GM18861 (cell line): ENCODE data around the gene ITIH3.

ENCODE experiments used
- ATAC-seq: cut with Tn5 transposase; IDR thresholded peaks from one replicate; pipeline ENCODE4 v1.9.1; 2021; ENCODE audit not compliant: unreplicated experiment

ITIH3 gene

DNA sequence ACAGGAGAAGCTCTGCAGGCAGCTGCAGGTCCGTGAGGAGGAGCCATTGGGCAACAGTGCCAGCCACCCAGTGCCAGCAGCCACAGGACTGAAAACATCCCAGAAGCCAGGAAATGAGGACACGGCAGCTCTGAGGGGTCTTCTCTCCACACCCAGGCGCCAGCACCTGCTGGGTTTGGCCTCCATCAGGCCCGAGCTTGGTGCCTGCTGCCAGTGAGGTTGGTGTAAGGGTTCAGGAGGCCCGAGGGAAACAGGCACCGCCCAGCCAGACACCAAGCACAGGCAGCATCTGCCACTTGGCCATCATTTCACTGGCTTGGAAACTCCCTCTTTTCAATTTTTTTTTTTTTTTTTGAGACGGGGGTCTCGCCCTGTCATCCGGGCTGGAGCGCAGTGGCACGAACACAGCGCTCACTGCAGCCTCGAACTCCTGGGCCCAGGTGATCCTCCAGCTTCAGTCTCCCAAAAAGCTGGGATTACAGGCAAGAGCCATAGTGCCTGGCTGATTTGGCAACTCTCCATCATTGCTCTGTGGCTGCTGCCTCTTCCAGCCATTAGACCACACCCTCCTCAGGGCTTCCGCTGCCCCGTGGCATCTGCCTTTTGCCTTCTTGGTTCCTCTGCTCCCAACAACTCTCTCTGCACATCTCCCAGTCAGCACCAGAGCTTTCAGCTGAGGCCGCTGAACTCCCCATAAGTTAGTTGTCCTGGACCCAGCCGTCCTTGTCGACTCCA, 1.5 kb upstream of the ITIH3 start:
- ATAC-seq = no peak

DNA sequence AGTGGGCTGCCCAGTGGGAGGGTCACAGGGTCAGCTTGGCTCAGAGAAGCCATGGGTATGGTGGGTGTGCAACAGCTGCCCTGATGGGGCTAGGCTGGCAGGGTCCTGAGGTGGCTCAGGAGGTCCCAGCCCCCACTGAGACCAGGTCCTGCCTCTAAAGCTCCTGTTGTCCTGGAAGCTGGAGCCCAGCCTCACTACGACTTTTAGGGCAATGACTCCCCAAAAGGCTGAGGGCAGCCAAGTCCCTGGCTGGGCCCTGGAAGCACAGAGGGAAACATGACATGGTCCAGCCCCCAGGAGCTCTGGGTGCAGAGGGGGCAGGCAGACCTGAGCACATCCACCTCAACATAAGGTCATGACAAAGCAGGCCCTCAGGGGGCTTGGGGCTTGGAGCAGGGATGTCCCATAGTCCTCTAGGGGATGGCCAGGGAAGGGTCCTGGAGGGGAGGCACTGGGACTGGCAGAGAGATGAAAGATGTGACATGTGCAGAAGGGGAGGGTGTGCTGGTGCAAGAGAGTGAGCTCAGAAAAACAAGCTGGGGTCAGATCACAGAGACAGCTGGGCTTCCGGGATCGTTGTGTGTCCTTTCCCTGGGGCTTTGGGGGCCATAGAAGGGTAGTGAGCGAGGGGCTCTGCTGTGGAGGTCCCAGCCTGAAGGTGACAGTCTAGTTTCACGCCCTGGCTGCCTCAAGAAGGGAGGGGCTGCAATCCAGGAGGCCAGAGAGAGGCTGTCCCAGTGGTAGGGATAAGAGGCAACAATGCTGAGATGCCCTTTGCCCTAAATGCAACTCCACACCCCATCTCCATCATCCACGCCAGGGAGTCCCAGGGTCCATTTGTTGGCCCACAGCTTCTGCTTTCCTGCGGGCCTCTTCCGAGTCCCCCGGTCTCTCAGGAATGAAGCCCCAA, 639 bp upstream of the ITIH3 start:
- no peak for ATAC-seq

DNA sequence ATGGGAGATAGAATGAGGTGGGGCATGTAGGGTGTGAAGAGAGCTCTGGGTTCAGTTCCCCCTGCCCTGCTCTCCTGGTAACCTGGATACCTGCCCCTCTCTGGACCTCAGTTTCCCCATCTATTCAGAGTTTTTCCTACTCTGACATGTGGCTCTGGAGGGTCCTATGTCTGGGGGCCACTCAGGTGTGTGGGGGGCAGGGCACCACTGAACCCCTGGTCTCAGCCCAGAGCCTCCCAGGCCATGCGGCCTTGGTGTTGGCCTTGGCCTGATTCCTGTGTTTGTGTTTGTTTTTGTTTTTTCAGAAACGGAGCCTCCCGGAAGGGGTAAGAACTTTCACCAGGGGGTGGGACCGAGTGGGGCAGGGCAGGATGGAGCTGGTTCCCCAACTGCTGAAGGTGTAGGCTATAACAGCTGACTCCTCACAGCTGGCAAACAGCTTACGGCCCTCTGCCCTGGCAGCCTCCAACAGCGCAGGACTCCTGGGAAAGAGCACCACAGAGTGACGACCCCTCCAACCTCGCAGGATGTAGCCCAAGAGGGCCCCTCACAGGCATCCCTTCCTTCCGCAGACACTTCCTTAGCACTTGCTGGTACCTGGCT, 803 bp downstream of the ITIH3 start:
- ATAC-seq = no peak

DNA sequence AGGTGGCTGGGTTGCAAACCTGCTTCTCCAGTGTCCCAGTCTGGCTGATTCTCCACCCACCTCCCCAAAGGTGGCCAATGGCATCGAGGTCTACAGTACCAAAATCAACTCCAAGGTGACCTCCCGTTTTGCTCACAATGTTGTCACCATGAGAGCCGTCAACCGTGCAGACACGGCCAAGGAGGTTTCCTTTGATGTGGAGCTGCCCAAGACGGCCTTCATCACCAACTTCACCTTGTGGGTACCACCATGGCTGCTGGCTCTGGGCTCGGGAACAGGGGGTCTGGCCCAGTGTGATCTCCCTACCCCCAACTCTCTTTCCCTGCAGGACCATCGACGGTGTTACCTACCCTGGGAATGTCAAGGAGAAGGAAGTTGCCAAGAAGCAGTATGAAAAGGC, 1.8 kb downstream of the ITIH3 start:
- no peak for ATAC-seq

- no peak for ATAC-seq
Measured at GRCh38 chr3:52798376-52798977, 3.9 kb downstream of the ITIH3 start.

GRCh38 chr3:52798978-52799476, 4.4 kb downstream of the ITIH3 start:
- ATAC-seq = no peak

GRCh38 chr3:52800079-52800478, 5.5 kb downstream of the ITIH3 start:
- ATAC-seq = no peak

DNA sequence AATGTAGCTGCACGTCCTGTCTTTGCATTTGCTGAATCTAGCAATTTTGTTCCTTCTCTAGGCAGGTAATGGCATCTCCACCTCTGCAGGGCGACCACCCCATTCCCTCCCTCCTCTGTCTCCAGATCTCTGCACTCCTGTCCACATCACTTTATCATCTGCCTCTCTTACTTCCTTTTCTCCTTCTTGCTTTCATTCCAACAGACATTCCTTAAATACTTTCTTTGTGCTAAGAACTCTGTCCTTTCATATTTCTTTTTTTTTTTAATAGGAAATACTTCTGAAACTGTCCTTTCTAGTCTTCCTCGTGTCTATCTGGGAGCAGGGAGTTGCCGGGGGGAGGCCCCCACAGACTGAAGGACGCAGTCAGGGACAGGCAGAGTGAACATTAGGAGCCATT, 7.2 kb downstream of the ITIH3 start:
- ATAC-seq = no peak

- ATAC-seq = no peak
Measured at GRCh38 chr3:52805270-52806039, 10.9 kb downstream of the ITIH3 start.

DNA sequence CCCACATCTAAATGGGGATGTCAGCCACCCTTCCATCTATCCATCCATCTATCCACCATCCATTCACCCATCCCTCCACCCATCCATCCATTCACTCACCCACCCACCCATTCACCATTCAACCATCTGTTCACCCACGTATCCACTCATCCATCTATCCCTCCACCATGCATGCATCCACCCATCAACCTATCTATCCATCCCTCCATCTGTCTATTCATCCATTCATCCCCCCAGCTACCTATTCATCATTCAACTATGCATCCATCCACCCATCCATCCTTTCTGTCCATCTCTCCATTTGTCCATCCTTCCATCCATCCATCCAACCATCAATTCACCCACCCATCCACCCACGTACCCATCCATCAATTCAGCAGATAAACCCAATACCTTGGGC, 14.6 kb downstream of the ITIH3 start:
- ATAC-seq = no peak

DNA sequence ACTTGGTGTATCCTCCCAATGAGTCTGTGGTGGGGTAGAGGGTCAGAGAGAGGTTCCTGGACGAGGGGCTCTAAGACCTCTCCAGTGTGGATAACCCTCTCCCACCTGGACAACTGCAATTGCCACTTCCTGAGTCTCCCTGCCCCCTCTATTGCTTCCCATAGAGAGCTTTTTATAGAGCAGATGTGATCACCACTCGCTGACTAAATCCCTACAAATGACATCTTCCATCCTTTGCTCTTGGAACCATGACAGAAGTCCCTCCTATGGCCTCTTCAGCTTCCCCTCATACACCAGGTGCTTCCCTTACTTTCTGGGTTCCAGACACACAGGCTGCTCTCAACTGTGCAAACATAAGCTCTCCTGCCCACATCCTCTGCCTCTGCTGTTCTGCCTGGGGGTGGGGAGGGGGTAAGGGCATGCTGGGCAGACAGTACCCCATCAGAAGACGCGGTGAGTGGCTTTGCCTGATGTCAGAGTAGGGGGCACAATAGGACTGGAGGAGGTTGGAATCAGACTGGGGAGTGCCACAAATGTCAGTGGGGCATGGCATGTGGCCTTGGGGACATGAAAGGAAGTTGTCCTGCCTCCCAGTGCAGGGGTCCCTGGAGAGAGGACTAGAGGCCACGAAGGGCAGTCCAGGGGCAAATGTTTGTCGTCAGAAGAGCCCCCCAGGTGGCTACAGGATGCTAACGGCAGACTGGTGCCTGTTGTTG, 15.2 kb downstream of the ITIH3 start:
- no peak for ATAC-seq

GRCh38 chr3:52810923-52811322, 16.3 kb downstream of the ITIH3 start:
- ATAC-seq = no peak

DNA sequence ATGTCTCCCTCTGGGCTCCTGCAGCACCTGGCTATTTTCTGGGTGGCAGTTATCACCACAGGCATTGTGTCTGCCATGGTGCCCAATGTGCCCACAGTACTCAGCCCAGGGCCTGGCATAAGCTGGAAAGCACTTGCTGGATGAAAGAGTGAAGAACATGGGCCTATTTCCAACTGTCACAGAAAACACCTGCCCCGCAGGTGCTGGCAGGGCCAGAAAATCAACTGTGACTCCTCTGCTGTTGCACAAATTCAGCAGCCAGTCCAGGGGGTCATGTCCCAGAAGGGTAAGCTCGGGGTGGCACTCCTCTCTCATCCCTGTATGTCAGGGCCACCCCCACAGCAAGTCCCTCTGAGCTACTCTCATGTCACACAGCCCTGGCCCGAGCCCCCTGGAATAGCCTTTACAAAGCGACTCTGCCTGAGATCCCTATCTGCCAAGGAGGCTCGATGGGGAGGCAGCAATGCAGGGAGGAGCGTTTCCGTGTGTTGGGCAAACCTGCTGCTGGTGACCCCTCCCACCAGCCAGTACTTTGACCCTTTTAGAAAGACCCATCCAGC, 16.9 kb downstream of the ITIH3 start:
- ATAC-seq = no peak

GRCh38 chr3:52813810-52814209, 19.2 kb downstream of the ITIH3 start:
- ATAC-seq = no peak

DNA sequence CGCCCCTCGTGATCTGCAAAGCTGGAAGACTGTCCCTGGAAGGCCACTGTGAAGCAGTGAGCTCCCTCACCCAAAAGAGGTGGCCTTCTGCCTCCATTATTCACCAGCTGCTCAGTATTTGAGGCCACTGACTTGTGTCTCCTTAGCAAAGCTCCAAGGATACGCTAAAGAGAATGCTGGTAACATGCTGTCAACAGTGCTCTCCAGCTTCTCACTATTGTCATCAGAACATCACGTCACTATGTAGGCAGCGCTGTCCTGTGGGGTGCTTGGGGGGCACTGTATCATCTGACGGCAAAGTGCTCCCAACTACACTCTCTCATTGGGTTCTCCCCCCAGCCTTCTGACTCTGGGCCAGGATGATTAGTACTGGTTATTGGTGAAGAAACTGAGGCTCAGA, 21.6 kb downstream of the ITIH3 start:
- ATAC-seq = no peak

- ATAC-seq = no peak
Measured at GRCh38 chr3:52816654-52817053, 22.1 kb downstream of the ITIH3 start.

- no peak for ATAC-seq
Measured at GRCh38 chr3:52817221-52817620, 22.6 kb downstream of the ITIH3 start.

GRCh38 chr3:52817860-52818259, 23.3 kb downstream of the ITIH3 start:
- no peak for ATAC-seq

DNA sequence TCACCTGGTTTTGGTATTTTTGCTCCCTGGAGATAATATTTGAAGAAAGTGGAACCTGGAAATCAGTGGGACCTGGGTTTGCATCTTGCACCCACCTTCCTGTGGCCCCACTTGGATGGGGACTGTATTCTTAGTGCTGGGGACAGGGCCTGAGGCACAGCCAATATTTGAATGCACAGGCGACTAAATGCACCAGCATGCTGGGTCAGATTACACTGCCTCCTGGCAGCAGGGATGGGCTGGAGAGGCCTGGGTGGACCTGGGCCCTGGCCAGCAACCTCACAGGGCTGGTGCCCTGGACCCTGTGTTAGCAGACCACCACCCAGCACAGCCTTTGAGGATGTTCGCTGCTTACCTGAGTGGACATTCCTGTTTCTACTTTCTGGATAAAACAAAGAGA, 25.3 kb downstream of the ITIH3 start:
- ATAC-seq = no peak

- ATAC-seq = no peak
Measured at GRCh38 chr3:52820736-52821135, 26.1 kb downstream of the ITIH3 start.
